OCI-LY3 (cell line): ENCODE measurements around the gene RNFT2.

Source experiments
- EZH2phosphoT487 ChIP-seq: fragments of 200-600 bp; shearing (Covaris generic); IDR thresholded peaks from 2 replicates; pipeline ENCODE4 v1.6.1; 2018; ENCODE audit warnings: antibody characterized with exemption, mixed run types, low read depth
- TF ChIP-seq, protein P1 (sequence below): fragments of 200-600, 300-600 bp; sonication (generic); IDR thresholded peaks from 2 replicates; pipeline ENCODE4 v1.5.1; 2014; ENCODE audit warnings: antibody characterized with exemption, low read length, low read depth

DNA sequence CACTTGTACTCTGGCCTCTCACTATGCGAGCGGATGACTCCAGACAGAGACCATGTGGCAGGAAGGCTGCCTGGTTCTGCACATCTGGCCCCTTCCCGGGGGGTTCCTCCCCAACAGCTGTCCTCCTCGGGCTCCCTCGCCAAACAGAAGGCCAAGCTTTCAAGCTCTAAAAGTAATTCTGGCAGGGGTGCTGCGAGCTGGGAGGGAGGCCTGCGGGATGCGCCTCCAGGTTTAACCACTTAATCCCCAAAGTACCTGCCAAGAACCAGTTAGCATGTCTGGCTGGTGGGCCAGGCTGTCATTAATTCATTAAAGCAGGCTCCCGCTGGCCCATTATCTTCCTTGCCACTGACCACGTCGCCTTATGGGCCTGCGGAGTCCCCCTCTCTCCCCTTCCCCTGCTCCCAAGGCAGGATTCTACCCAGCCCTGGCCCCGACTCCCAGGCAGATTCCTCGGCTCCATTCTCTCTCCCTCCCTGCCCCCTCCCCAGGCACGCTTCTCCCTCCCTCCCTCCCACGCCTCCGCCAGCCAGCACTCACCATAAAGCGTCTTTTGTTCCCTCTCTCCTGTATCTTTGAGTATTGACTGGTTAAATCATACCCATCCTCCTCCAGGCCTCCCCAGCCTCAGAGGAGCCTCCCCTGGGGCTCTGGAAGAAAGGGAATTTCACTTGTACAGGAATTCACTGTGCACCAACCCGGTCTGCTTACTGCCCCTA is 138.2 kb downstream of the RNFT2 start:
- TF ChIP-seq, protein P1, sequence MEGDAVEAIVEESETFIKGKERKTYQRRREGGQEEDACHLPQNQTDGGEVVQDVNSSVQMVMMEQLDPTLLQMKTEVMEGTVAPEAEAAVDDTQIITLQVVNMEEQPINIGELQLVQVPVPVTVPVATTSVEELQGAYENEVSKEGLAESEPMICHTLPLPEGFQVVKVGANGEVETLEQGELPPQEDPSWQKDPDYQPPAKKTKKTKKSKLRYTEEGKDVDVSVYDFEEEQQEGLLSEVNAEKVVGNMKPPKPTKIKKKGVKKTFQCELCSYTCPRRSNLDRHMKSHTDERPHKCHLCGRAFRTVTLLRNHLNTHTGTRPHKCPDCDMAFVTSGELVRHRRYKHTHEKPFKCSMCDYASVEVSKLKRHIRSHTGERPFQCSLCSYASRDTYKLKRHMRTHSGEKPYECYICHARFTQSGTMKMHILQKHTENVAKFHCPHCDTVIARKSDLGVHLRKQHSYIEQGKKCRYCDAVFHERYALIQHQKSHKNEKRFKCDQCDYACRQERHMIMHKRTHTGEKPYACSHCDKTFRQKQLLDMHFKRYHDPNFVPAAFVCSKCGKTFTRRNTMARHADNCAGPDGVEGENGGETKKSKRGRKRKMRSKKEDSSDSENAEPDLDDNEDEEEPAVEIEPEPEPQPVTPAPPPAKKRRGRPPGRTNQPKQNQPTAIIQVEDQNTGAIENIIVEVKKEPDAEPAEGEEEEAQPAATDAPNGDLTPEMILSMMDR, result no peak
- TF ChIP-seq EZH2phosphoT487, result no peak
